Natural killer cell (primary cell): ENCODE data around the gene TNIK. TPM values are rescaled to one million over a fixed set of nuclear protein-coding genes. Genes with fewer than 3 reads are reported as not detected.

ENCODE experiments used
- ATAC-seq, 3 donors: fragments of 150-1000 bp in 2 of 3; fragments of 200-7000 bp in 1 of 3; cut with Tn5 transposase; 1 replicate in 1 of 3; 2 replicates in 2 of 3; pipeline ENCODE4 v1.10.0; 2021; ENCODE audit warnings: mild to moderate bottlenecking in 2 of 3, moderate library complexity in 2 of 3
- DNase-seq, 2 donors: peaks; one replicate each; pipeline versions ENCODE4 v3.0.0 to v3.0.0-alpha.2; 2013 to 2021; ENCODE audit warnings: mixed read lengths in 1 of 2
- H3K27ac ChIP-seq: one replicate; pipeline ENCODE4 v1.5.1; 2013; ENCODE audit warnings: mild to moderate bottlenecking, low read length
- H3K27me3 ChIP-seq: one replicate; pipeline ENCODE4 v1.6.1; 2013; ENCODE audit warnings: low read length; ENCODE audit not compliant: control insufficient read depth, insufficient read depth
- H3K36me3 ChIP-seq: one replicate; pipeline ENCODE4 v1.6.1; 2013; ENCODE audit warnings: low read length; ENCODE audit not compliant: control insufficient read depth, insufficient read depth
- H3K4me1 ChIP-seq: one replicate; pipeline ENCODE4 v1.6.1; 2013; ENCODE audit warnings: low read length; ENCODE audit not compliant: control insufficient read depth, insufficient read depth
- H3K4me3 ChIP-seq: one replicate; pipeline ENCODE4 v1.5.1; 2013; ENCODE audit warnings: low read length
- H3K9me3 ChIP-seq: one replicate; pipeline ENCODE4 v1.6.1; 2013; ENCODE audit warnings: low read length; ENCODE audit not compliant: control insufficient read depth, insufficient read depth
- H3K27ac Mint-ChIP-seq, 2 donors: one replicate each; pipeline ENCODE4 v1.8.0; 2022; ENCODE audit warnings: mild to moderate bottlenecking in 2 of 2, mixed read lengths in 2 of 2, moderate library complexity in 1 of 2
- H3K27me3 Mint-ChIP-seq, 2 donors: one replicate each; pipeline ENCODE4 v1.8.0; 2022; ENCODE audit warnings: low read depth in 2 of 2, mixed read lengths in 2 of 2
- H3K36me3 Mint-ChIP-seq: one replicate; pipeline ENCODE4 v1.8.0; 2022; ENCODE audit warnings: mixed read lengths
- H3K4me1 Mint-ChIP-seq, 2 donors: one replicate each; pipeline ENCODE4 v1.8.0; 2022; ENCODE audit warnings: mixed read lengths in 2 of 2
- H3K4me3 Mint-ChIP-seq: one replicate; pipeline ENCODE4 v1.8.0; 2022; ENCODE audit warnings: mild to moderate bottlenecking, moderate library complexity, mixed read lengths
- H3K9me3 Mint-ChIP-seq, 2 donors: one replicate each; pipeline ENCODE4 v1.8.0; 2022; ENCODE audit warnings: mixed read lengths in 2 of 2
- WGBS: methylation state at CpG from one replicate; pipeline ENCODE4 v1.1.7; 2013; ENCODE audit warnings: missing lambda C conversion rate; ENCODE audit not compliant: insufficient coverage; 5-methylcytosine and 5-hydroxymethylcytosine counted together
- intact Hi-C: fragments of 100-400 bp; cut with micrococcal nuclease; formaldehyde crosslinking; loops from one replicate; pipeline ENCODE4 v1.14.2; 2022
- total RNA-seq, 4 donors: library from RNA; stranded (reverse); fragments of 120-200 nt in 1 of 4; gene quantifications; one replicate each; pipeline versions ENCODE4 v1.2.3 to v1.2.4, GENCODE V29; 2013 to 2022
- TF ChIP-seq, protein P1 (sequence below): fragments of 200-600 bp; IDR thresholded peaks from one replicate; pipeline ENCODE4 v1.8.0; 2022; ENCODE audit warnings: antibody characterized with exemption

Gene TNIK
- total RNA-seq, 3 donors from 2014 or later (not counting 1 experiment from before 2014, with no cell fraction given) = 93.7 to 122 (median 119) TPM

- TF ChIP-seq, protein P1, sequence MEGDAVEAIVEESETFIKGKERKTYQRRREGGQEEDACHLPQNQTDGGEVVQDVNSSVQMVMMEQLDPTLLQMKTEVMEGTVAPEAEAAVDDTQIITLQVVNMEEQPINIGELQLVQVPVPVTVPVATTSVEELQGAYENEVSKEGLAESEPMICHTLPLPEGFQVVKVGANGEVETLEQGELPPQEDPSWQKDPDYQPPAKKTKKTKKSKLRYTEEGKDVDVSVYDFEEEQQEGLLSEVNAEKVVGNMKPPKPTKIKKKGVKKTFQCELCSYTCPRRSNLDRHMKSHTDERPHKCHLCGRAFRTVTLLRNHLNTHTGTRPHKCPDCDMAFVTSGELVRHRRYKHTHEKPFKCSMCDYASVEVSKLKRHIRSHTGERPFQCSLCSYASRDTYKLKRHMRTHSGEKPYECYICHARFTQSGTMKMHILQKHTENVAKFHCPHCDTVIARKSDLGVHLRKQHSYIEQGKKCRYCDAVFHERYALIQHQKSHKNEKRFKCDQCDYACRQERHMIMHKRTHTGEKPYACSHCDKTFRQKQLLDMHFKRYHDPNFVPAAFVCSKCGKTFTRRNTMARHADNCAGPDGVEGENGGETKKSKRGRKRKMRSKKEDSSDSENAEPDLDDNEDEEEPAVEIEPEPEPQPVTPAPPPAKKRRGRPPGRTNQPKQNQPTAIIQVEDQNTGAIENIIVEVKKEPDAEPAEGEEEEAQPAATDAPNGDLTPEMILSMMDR = no peak
- 97% methylated on average over 5 of the region's 5 CpGs for whole genome bisulfite sequencing
- intact Hi-C loops = no loop called here
Measured at GRCh38 chr3:171416061-171416460, 44.1 kb downstream of the TNIK start.

GRCh38 chr3:171415070-171415469 is 45.1 kb downstream of the TNIK start:
- DNase-seq (no peak), ATAC-seq (no peak)
- H3K27ac Mint-ChIP-seq = peak overlapping the region in 1 of 2 donors; percentile 68
- H3K36me3 ChIP-seq = no peaks in the 10 kb centered on the region
- TF ChIP-seq, protein P1 = no peak
- H3K27me3 ChIP-seq = no peaks in the 10 kb centered on the region
- H3K36me3 Mint-ChIP-seq = no peaks in the 10 kb centered on the region
- no peaks in the 10 kb centered on the region for H3K4me1 ChIP-seq
- H3K4me3 Mint-ChIP-seq = no peak overlapping the region
- H3K27me3 Mint-ChIP-seq = no peaks in the 10 kb centered on the region
- H3K9me3 Mint-ChIP-seq = no peaks in the 10 kb centered on the region
- intact Hi-C loops = no loop called here
- no peaks in the 10 kb centered on the region for H3K9me3 ChIP-seq
- no peak overlapping the region for H3K27ac ChIP-seq
- WGBS = 96% methylated on average over 2 of the region's 2 CpGs
- no peak overlapping the region for H3K4me3 ChIP-seq
- H3K4me1 Mint-ChIP-seq = peaks cover 77 to 80% of the 10 kb centered on the region in 2 donors

More at GRCh38 chr3:171416061-171416460, 44.1 kb downstream of the TNIK start:
- ATAC-seq = no peak
- peaks cover 87% of the 10 kb centered on the region in 2 donors for H3K4me1 Mint-ChIP-seq
- H3K27ac Mint-ChIP-seq = no peak overlapping the region
- Histone ChIP-seq H3K27me3 (no peaks in the 10 kb centered on the region), H3K9me3 (no peaks in the 10 kb centered on the region), H3K4me1 (no peaks in the 10 kb centered on the region), H3K4me3 (no peak overlapping the region), H3K27ac (no peak overlapping the region), H3K36me3 (no peaks in the 10 kb centered on the region)
- DNase-seq = no peak
- H3K36me3 Mint-ChIP-seq = no peaks in the 10 kb centered on the region
- no peak overlapping the region for H3K4me3 Mint-ChIP-seq
- no peaks in the 10 kb centered on the region for H3K27me3 Mint-ChIP-seq
- H3K9me3 Mint-ChIP-seq = no peaks in the 10 kb centered on the region

DNA sequence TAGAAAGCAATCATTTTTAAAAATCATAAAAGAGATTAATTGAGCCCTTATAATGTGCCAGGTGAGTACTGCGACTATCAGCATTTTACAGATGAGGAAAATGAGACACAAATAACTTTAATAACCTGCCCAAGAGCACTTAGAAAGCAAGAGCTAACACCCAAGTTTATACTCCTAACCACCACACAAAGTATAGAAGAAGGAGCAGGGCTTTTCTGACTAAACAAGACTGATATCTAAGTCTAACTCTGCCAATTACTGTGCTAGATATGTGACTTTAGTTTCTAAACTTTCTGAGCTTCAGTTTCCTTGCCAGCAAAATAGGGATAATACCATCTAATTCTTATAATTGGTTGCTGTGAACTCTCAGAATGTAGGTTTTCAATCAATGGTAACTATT is 47.7 kb downstream of the TNIK start:
- H3K27me3 Mint-ChIP-seq = no peaks in the 10 kb centered on the region
- 100% methylated on average over 1 of the region's 1 CpG for WGBS
- Histone ChIP-seq H3K4me1 (no peaks in the 10 kb centered on the region), H3K4me3 (no peak overlapping the region), H3K27me3 (no peaks in the 10 kb centered on the region), H3K27ac (no peak overlapping the region), H3K9me3 (no peaks in the 10 kb centered on the region), H3K36me3 (no peaks in the 10 kb centered on the region)
- H3K27ac Mint-ChIP-seq = peak overlapping the region in 1 of 2 donors; percentile 41
- ATAC-seq = no peak
- no peaks in the 10 kb centered on the region for H3K36me3 Mint-ChIP-seq
- H3K4me1 Mint-ChIP-seq = peaks cover 75 to 79% of the 10 kb centered on the region in 2 donors
- H3K4me3 Mint-ChIP-seq = no peak overlapping the region
- no peak for DNase-seq
- TF ChIP-seq, protein P1 = no peak
- no peaks in the 10 kb centered on the region for H3K9me3 Mint-ChIP-seq
- intact Hi-C loops = no loop called here

DNA sequence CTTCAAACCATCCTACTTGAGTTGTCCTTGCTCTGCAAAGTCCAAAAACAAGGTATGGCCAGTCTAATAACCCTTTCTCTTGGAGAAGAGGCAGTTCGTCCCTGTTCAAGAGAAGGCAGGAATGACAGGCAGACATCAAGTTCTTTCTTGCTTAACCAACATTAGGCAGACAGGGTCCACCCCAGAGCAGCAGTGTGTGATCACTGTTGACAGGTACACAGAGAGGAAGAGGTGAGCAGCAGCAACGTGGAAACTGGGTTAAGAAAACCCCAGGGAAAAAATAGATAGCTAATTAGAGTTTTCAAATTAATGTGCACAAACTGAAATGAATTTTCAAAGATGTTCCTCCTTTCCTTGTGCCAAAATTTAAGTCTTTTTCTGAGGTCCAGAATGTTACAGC is 48.2 kb downstream of the TNIK start:
- TF ChIP-seq, protein P1 = no peak
- no peaks in the 10 kb centered on the region for H3K9me3 ChIP-seq
- peaks cover 76 to 82% of the 10 kb centered on the region in 2 donors for H3K4me1 Mint-ChIP-seq
- no peaks in the 10 kb centered on the region for H3K9me3 Mint-ChIP-seq
- WGBS = 35% methylated on average over 2 of the region's 2 CpGs
- H3K36me3 ChIP-seq = no peaks in the 10 kb centered on the region
- intact Hi-C loops = no loop called here
- H3K27me3 Mint-ChIP-seq = no peaks in the 10 kb centered on the region
- H3K4me3 Mint-ChIP-seq = no peak overlapping the region
- H3K36me3 Mint-ChIP-seq = no peaks in the 10 kb centered on the region
- no peaks in the 10 kb centered on the region for H3K4me1 ChIP-seq
- ATAC-seq = no peak
- H3K27me3 ChIP-seq = no peaks in the 10 kb centered on the region
- no peak overlapping the region for H3K4me3 ChIP-seq
- DNase-seq = no peak
- H3K27ac ChIP-seq = no peak overlapping the region
- H3K27ac Mint-ChIP-seq = peak overlapping the region in 1 of 2 donors; percentile 41
